ENCODE measurements around the gene CROT. TPM values are rescaled to one million over a fixed set of nuclear protein-coding genes. Genes with fewer than 3 reads are reported as not detected.

The CROT gene, protein sequence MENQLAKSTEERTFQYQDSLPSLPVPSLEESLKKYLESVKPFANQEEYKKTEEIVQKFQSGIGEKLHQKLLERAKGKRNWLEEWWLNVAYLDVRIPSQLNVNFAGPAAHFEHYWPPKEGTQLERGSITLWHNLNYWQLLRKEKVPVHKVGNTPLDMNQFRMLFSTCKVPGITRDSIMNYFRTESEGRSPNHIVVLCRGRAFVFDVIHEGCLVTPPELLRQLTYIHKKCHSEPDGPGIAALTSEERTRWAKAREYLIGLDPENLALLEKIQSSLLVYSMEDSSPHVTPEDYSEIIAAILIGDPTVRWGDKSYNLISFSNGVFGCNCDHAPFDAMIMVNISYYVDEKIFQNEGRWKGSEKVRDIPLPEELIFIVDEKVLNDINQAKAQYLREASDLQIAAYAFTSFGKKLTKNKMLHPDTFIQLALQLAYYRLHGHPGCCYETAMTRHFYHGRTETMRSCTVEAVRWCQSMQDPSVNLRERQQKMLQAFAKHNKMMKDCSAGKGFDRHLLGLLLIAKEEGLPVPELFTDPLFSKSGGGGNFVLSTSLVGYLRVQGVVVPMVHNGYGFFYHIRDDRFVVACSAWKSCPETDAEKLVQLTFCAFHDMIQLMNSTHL
- 10 to 100 TPM; 11.7 to 34.4 (median 28.8) TPM for total RNA-seq

DNA sequence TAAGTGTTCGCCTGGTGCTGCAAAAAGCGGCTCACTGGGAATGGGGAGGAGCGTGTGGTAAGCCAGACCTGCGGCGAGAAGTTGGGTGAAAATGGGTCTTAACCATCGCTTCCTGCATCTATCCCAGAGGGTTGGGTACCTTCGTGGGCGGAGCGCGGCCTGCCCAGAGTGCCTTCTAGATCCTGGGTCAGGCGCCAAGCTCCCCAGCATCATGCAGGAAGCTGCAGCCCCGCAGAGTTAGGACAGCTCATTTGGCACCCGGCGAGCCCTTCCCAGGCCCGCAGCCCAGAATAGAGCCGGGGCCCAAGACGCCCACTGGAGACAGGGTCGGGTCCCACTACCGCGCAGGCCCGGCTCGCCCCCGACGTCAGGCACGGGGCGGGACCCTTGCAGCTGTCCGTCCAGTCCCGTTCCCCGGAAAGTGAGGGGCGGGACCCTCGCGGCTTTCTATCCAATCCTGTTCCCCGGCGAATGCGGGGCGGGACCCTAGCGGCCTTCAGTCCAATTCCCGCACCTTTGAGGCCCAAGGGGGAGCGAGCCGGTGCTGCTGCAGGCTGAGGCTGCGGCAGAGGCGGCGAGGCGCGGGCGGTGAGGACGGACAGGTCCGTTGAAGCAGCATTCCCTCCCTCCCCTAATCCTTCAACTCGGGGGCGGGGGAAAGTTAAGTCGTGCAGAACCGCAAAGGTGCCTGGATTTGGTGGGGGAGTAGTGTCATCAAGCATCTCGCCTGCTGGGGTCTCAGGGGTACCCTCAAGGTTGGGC, at the start of gene CROT:
CROT (plus strand) TSS at position 499 of the 762 bp plus-strand sequence. CDS start 3,405 bp downstream, outside the sequence.
- Histone ChIP-seq H3K4me1 (no peaks in the 10 kb centered on the region), H3K4me3 (peak within 1 kb of the TSS; percentile 58 to 84 (median 75)), H3K36me3 (no peaks in the 10 kb centered on the region), H3K27me3 (no peaks in the 10 kb centered on the region), H3K27ac (peak within 1 kb of the TSS; percentile 84 to 94), H3K9me3 (no peaks in the 10 kb centered on the region)
- peak; percentile 24 for TF ChIP-seq POLR2A (IDR thresholded peaks at IDR 0.05)
- TF ChIP-seq POLR2AphosphoS5 (IDR thresholded peaks at IDR 0.05): peak; percentile 24 to 73 (median 32)
- no peak for TF ChIP-seq CTCF (IDR thresholded peaks at IDR 0.05)
- intact Hi-C loops (cut with DNase I; ENCODE audit: low total_unique reads): no loop called here
- DNase-seq (ENCODE audit: low spot score in 2 of 2): peak; percentile 91 to 95

GRCh38 chr7:87300756-87301155, 44.7 kb upstream of the CROT start:
- no peaks in the 10 kb centered on the region for H3K27me3 ChIP-seq

GRCh38 chr7:87310790-87311419, 34.6 kb upstream of the CROT start:
- TF ChIP-seq POLR2A (IDR thresholded peaks at IDR 0.05): no peak
- no peak for TF ChIP-seq POLR2AphosphoS5 (IDR thresholded peaks at IDR 0.05)
- no peak for TF ChIP-seq CTCF (IDR thresholded peaks at IDR 0.05)
- intact Hi-C loops (cut with DNase I; ENCODE audit: low total_unique reads): loop anchor here (5.0 kb wide), 1 partner anchor 106 kb away; no protein-coding TSS in a partner anchor

More at GRCh38 chr7:87300756-87301155, 44.7 kb upstream of the CROT start:
- no peak for DNase-seq (ENCODE audit: low spot score in 2 of 2)
- Histone ChIP-seq H3K9me3 (no peaks in the 10 kb centered on the region), H3K36me3 (no peaks in the 10 kb centered on the region), H3K4me1 (no peaks in the 10 kb centered on the region), H3K27ac (no peak overlapping the region), H3K4me3 (no peak overlapping the region)
- intact Hi-C loops (cut with DNase I; ENCODE audit: low total_unique reads): no loop called here
- TF ChIP-seq POLR2A (IDR thresholded peaks at IDR 0.05) (no peak), POLR2AphosphoS5 (IDR thresholded peaks at IDR 0.05) (no peak), CTCF (IDR thresholded peaks at IDR 0.05) (no peak)

GRCh38 chr7:87312215-87312865, 33.1 kb upstream of the CROT start:
- Histone ChIP-seq H3K27me3 (no peaks in the 10 kb centered on the region), H3K9me3 (no peaks in the 10 kb centered on the region), H3K4me1 (peaks cover 0 to 4% of the 10 kb centered on the region in 2 donors), H3K27ac (no peak overlapping the region), H3K4me3 (no peak overlapping the region), H3K36me3 (no peaks in the 10 kb centered on the region)
- no peak for TF ChIP-seq POLR2A (IDR thresholded peaks at IDR 0.05)
- TF ChIP-seq CTCF (IDR thresholded peaks at IDR 0.05): peak; percentile 84 to 96 (median 92)
- DNase-seq (ENCODE audit: low spot score in 2 of 2): peak in 1 of 2 donors; percentile 29
- intact Hi-C loops (cut with DNase I; ENCODE audit: low total_unique reads): loop anchor here (5.0 kb wide), 1 partner anchor 105 kb away; no protein-coding TSS in a partner anchor

More at GRCh38 chr7:87310790-87311419, 34.6 kb upstream of the CROT start:
- Histone ChIP-seq H3K27me3 (no peaks in the 10 kb centered on the region), H3K4me3 (no peak overlapping the region), H3K36me3 (no peaks in the 10 kb centered on the region), H3K27ac (no peak overlapping the region), H3K4me1 (no peaks in the 10 kb centered on the region), H3K9me3 (no peaks in the 10 kb centered on the region)
- no peak for DNase-seq (ENCODE audit: low spot score in 2 of 2)

Data from breast epithelium (tissue), 4 donors.